ENCODE results near the gene ENTR1.

Gene ENTR1

DNA sequence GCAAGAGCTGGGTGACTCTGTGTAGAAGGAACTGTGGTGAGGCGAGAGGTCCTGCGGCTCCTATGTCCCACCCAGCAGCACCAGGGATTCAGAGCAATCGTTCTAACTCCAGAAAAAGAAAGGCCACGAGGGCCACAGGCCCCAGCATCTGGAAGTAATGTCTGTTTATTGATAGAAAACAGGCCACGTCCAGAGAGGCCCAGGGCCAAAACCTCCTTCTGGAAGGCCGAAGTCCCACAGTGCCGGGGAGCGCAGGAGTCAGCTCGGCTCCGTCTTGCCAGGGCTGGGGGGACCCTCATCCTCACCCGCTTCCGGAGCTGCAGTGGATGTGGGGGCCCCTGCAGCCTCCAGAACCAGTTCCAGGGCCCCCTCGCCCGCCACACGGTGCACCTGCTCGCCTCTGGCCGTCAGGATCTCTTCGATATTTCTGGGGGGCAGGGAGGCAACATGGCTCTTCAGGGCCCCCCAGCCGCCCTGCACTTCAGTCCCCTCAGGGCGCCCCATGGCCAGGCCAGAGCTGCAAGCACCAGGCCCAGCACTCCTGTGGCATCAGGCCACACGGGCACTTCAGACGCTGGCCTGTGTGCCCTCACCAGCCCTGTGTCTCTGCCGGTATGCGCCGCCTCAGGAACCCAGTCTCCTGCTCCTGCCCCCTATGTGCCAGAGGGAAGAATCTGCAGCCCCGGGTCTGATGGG is 48.5 kb downstream of the ENTR1 start:
- TF ChIP-seq, protein P1, sequence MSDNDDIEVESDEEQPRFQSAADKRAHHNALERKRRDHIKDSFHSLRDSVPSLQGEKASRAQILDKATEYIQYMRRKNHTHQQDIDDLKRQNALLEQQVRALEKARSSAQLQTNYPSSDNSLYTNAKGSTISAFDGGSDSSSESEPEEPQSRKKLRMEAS (IDR thresholded peaks at IDR 0.05) = no peak
- no peak for TF ChIP-seq TAF1 (IDR thresholded peaks at IDR 0.05; ENCODE audit: low read depth)
- TF ChIP-seq CEBPB (IDR thresholded peaks at IDR 0.05) = no peak
- TF ChIP-seq, protein P2, sequence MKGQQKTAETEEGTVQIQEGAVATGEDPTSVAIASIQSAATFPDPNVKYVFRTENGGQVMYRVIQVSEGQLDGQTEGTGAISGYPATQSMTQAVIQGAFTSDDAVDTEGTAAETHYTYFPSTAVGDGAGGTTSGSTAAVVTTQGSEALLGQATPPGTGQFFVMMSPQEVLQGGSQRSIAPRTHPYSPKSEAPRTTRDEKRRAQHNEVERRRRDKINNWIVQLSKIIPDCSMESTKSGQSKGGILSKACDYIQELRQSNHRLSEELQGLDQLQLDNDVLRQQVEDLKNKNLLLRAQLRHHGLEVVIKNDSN (IDR thresholded peaks at IDR 0.05) = no peak
- no peak for TF ChIP-seq YY1 (IDR thresholded peaks at IDR 0.05; ENCODE audit: low read depth)
- TF ChIP-seq TEAD4 (IDR thresholded peaks at IDR 0.05) = no peak

DNA sequence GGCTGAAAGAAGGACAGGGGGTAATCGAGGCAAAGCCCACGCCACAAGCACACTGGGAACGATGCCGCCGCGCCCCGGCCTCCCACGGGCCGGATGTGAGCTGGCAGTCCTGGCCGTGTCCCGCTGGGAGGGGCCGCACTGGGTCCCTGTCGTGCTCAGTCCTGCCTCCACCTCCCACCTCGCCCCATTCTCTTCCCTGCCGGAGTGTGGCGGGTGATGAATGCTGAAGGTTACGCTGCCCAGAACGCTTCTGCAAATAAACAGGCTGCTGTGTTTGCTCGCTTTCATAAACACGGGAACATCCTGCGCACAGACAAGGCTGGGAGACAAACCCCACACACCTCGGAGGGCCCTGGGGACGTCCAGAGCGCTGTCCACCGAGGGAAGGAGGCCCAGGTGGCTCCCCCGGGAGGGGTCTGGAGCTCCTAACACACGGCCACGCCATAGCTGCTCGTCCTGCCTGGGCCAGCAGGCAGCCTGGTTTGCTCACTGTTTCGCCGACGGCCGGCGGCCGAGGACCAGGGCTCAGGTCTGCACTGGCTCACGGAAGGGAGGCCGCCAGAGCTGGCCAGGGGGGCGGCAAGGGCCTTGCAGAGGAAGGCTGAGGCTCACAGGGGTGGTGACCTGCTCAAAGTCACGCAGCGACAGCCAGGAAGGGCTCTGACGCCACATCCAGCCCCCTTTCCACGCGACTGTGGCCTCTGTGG is 49.2 kb downstream of the ENTR1 start:
- TF ChIP-seq CEBPB (IDR thresholded peaks at IDR 0.05) = no peak
- TF ChIP-seq, protein P1 (IDR thresholded peaks at IDR 0.05) = no peak
- no peak for TF ChIP-seq EGR1 (IDR thresholded peaks at IDR 0.05)
- TF ChIP-seq EP300 (IDR thresholded peaks at IDR 0.05; ENCODE audit: borderline replicate concordance) = no peak

DNA sequence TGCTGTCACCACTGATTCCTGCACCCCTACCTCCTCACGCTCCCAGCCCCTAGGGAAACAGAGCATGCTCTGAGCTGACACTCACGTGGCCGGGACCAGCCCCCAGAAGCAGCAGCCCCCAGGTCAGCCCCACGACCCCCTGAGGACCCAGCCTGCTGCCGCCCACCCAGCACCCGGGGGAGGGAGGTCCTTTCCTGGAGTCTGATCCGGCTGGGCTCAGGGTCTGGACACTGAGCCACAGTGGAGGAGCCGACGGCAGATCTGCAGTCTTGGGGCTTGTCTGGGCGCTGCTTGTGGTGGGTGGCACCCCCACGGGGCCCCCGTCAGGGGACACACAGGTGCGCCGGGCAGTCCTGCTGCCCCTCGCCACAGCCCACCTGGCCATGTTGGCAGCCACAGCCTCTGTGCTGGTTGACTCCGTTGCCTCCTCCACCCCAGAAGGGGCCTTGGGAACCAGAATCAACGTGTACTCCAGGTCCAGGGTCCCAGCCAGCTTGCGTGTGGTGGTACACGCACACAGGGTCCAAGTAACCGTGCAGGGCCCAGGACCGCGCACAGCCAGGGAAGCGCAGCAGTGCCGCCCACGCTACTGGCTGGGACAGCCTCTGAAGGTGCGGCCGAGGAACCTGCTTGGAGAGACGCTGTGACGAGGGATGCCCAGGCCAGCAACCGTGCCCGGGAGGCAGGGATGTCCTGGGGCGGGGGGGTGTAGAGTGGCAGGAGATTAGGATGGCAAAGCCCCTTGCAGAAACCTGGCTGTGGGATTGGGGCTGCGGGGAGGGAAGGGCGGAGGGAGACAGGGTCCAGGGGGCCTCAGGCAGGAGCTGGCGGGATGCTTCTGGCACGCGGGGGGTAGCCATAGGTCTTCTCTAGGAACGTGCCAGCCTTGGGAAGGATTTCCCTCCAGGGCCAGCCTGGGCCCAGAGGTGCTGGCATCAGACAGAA is 50.4 kb downstream of the ENTR1 start:
- no peak for TF ChIP-seq CEBPB (IDR thresholded peaks at IDR 0.05)
- no peak for TF ChIP-seq FOXM1 (IDR thresholded peaks at IDR 0.05; ENCODE audit: borderline replicate concordance, low read depth)
- no peak for TF ChIP-seq ZBTB7A (IDR thresholded peaks at IDR 0.05; ENCODE audit: low read depth)
- TF ChIP-seq, protein P2 (IDR thresholded peaks at IDR 0.05) = no peak
- TF ChIP-seq TCF12 (IDR thresholded peaks at IDR 0.05; ENCODE audit: low read depth) = no peak
- TF ChIP-seq, protein P1 (IDR thresholded peaks at IDR 0.05) = no peak
- TF ChIP-seq EP300 (IDR thresholded peaks at IDR 0.05; ENCODE audit: borderline replicate concordance) = no peak
- TF ChIP-seq CREB1 (IDR thresholded peaks at IDR 0.05; ENCODE audit: low read depth) = no peak
- TF ChIP-seq NFIC (IDR thresholded peaks at IDR 0.05) = no peak
- TF ChIP-seq TEAD4 (IDR thresholded peaks at IDR 0.05) = no peak
- TF ChIP-seq EGR1 (IDR thresholded peaks at IDR 0.05) = no peak
- no peak for TF ChIP-seq YY1 (IDR thresholded peaks at IDR 0.05; ENCODE audit: low read depth)
- no peak for TF ChIP-seq TAF1 (IDR thresholded peaks at IDR 0.05; ENCODE audit: low read depth)
- no peak for TF ChIP-seq RAD21 (IDR thresholded peaks at IDR 0.05; ENCODE audit: low read depth)
- TF ChIP-seq, protein P3, sequence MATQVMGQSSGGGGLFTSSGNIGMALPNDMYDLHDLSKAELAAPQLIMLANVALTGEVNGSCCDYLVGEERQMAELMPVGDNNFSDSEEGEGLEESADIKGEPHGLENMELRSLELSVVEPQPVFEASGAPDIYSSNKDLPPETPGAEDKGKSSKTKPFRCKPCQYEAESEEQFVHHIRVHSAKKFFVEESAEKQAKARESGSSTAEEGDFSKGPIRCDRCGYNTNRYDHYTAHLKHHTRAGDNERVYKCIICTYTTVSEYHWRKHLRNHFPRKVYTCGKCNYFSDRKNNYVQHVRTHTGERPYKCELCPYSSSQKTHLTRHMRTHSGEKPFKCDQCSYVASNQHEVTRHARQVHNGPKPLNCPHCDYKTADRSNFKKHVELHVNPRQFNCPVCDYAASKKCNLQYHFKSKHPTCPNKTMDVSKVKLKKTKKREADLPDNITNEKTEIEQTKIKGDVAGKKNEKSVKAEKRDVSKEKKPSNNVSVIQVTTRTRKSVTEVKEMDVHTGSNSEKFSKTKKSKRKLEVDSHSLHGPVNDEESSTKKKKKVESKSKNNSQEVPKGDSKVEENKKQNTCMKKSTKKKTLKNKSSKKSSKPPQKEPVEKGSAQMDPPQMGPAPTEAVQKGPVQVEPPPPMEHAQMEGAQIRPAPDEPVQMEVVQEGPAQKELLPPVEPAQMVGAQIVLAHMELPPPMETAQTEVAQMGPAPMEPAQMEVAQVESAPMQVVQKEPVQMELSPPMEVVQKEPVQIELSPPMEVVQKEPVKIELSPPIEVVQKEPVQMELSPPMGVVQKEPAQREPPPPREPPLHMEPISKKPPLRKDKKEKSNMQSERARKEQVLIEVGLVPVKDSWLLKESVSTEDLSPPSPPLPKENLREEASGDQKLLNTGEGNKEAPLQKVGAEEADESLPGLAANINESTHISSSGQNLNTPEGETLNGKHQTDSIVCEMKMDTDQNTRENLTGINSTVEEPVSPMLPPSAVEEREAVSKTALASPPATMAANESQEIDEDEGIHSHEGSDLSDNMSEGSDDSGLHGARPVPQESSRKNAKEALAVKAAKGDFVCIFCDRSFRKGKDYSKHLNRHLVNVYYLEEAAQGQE (IDR thresholded peaks at IDR 0.05; ENCODE audit: low read depth) = no peak

DNA sequence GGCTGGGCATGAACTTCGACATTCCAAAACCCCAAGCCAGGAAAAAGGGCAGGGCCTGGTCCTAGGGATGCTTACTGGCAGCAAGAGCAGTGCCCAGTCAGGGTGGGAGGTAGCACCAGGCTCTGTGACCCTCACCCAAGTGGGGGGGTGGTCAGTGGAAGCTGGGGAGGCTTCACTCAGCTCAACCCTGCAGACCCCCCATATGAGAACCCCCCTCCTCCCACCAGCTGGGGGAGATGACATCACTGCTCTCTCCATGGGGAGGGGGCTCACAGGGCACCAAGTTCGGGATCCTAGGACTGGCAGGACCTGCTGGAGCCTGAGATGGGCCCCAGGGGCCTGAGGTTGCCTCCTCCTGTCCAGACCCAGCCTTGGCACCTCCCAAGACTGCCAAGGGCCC is 51.5 kb downstream of the ENTR1 start:
- TF ChIP-seq CREB1 (IDR thresholded peaks at IDR 0.05; ENCODE audit: low read depth) (no peak), EGR1 (IDR thresholded peaks at IDR 0.05) (no peak), TAF1 (IDR thresholded peaks at IDR 0.05; ENCODE audit: low read depth) (no peak), EP300 (IDR thresholded peaks at IDR 0.05; ENCODE audit: borderline replicate concordance) (no peak)

DNA sequence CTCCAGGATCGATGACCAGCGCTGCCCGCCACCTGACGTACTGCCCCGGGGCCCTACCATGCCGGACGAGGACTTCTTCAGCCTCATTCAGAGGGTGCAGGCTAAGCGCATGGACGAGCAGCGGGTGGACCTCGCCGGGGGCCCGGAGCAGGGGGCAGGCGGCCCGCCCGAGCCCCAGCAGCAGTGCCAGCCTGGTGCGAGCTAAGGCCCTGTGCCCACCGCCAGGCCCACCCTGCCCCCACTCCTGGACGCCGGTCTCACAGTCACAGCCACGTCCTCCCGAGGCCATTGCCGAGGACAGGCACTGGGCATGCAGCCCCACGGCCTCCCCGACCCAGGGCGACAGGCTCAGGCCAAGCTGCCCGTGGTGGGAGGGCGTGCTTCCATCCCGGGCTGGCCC is 52.4 kb downstream of the ENTR1 start:
- no peak for TF ChIP-seq NFIC (IDR thresholded peaks at IDR 0.05)
- TF ChIP-seq ZBTB7A (IDR thresholded peaks at IDR 0.05; ENCODE audit: low read depth) = no peak
- no peak for TF ChIP-seq FOXM1 (IDR thresholded peaks at IDR 0.05; ENCODE audit: borderline replicate concordance, low read depth)

DNA sequence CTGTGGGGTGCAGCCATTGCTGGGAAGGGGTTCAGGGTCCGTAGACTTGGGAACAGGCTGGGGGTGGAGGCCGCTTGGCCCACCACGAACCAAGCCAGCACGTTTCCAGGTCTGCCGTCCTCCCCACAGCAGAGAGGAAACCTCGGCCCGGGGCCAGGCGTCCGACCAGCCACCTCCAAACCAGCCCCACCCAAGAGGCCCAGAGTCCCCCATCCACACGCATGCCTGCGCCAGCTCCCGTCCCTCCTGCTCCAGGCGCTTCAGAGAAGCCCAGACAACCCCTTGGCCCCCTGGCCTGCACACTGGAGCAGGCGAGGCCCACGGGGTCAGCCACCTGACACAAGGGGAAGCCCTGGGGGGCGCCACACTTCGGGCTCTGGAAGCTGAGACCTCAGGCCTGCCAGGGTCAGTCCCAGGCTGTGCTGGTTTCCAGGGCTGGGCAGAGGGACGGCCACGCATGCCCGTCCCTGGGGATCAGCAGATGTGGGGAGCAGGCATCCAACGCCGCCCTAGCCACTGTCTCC is 53.1 kb downstream of the ENTR1 start:
- TF ChIP-seq NFIC (IDR thresholded peaks at IDR 0.05) = no peak
- no peak for TF ChIP-seq CREB1 (IDR thresholded peaks at IDR 0.05; ENCODE audit: low read depth)
- TF ChIP-seq EP300 (IDR thresholded peaks at IDR 0.05; ENCODE audit: borderline replicate concordance) = no peak
- TF ChIP-seq TCF12 (IDR thresholded peaks at IDR 0.05; ENCODE audit: low read depth) = no peak
- TF ChIP-seq, protein P3 (IDR thresholded peaks at IDR 0.05; ENCODE audit: low read depth) = no peak
- no peak for TF ChIP-seq RAD21 (IDR thresholded peaks at IDR 0.05; ENCODE audit: low read depth)
- TF ChIP-seq CEBPB (IDR thresholded peaks at IDR 0.05) = no peak
- no peak for TF ChIP-seq YY1 (IDR thresholded peaks at IDR 0.05; ENCODE audit: low read depth)
- TF ChIP-seq, protein P2 (IDR thresholded peaks at IDR 0.05) = no peak
- no peak for TF ChIP-seq FOXM1 (IDR thresholded peaks at IDR 0.05; ENCODE audit: borderline replicate concordance, low read depth)
- TF ChIP-seq TEAD4 (IDR thresholded peaks at IDR 0.05) = no peak
- TF ChIP-seq EGR1 (IDR thresholded peaks at IDR 0.05) = no peak
- TF ChIP-seq, protein P1 (IDR thresholded peaks at IDR 0.05) = no peak

All from Ishikawa (cell line).